C4-2B (cell line): ENCODE data around the gene AMDHD1.

Source experiments
- ZFX ChIP-seq: fragments of 450-650 bp; IDR thresholded peaks from 2 replicates; pipeline ENCODE4 v1.6.1; 2017
- TF ChIP-seq, protein P1 (sequence below): fragments of 450-650 bp; conservative IDR thresholded peaks from 2 replicates; pipeline ENCODE4 v1.5.1; 2017; ENCODE audit warnings: mild to moderate bottlenecking

DNA sequence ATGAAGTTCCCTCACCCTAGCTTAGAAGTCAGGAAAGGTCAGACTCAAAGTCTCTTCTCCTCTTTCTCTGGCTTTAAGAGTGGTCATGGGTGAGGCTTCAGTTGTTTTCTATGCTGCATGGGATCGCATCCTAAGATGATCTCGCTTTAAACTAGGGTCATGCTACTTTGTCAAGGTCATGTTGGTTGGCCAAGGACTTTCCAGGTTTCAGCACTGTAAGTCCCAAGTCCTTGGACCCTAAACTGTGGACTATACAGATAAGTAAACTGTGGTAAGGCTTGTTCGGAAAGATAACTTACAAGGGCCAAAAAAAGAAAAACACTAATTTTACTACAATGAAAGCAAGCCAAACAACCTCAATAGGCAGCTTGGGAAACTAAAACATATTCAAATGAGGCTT is 35.6 kb downstream of the AMDHD1 start:
- TF ChIP-seq, protein P1, sequence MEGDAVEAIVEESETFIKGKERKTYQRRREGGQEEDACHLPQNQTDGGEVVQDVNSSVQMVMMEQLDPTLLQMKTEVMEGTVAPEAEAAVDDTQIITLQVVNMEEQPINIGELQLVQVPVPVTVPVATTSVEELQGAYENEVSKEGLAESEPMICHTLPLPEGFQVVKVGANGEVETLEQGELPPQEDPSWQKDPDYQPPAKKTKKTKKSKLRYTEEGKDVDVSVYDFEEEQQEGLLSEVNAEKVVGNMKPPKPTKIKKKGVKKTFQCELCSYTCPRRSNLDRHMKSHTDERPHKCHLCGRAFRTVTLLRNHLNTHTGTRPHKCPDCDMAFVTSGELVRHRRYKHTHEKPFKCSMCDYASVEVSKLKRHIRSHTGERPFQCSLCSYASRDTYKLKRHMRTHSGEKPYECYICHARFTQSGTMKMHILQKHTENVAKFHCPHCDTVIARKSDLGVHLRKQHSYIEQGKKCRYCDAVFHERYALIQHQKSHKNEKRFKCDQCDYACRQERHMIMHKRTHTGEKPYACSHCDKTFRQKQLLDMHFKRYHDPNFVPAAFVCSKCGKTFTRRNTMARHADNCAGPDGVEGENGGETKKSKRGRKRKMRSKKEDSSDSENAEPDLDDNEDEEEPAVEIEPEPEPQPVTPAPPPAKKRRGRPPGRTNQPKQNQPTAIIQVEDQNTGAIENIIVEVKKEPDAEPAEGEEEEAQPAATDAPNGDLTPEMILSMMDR: no peak
- TF ChIP-seq ZFX: no peak
